ENCODE results near the gene CEP83. TPM values are rescaled to one million over a fixed set of nuclear protein-coding genes. Genes with fewer than 3 reads are reported as not detected.

Gene CEP83
- total RNA-seq, 4 donors from 2014 or later = 12.3 to 23.5 (median 18.4) TPM

DNA sequence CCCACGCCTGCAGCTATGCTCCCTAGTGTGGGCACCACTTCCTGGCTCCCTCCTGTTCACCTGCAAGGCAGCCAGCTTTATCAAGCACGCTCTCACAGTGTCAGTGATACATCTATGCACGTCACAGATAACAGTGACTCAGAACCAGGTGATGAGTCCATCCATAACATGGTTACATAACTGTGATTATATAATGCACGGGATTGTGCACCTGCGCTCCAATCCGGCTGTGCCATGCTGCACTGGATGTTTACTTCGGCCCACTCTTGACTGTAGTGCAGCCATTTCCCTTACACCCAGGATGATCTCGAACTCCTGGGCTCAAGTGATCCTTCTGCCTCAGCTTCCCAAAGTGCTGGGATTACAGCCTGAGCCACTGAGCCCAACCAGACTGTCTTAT lies 38.4 kb upstream of the CEP83 start:
- TF ChIP-seq, protein P1, sequence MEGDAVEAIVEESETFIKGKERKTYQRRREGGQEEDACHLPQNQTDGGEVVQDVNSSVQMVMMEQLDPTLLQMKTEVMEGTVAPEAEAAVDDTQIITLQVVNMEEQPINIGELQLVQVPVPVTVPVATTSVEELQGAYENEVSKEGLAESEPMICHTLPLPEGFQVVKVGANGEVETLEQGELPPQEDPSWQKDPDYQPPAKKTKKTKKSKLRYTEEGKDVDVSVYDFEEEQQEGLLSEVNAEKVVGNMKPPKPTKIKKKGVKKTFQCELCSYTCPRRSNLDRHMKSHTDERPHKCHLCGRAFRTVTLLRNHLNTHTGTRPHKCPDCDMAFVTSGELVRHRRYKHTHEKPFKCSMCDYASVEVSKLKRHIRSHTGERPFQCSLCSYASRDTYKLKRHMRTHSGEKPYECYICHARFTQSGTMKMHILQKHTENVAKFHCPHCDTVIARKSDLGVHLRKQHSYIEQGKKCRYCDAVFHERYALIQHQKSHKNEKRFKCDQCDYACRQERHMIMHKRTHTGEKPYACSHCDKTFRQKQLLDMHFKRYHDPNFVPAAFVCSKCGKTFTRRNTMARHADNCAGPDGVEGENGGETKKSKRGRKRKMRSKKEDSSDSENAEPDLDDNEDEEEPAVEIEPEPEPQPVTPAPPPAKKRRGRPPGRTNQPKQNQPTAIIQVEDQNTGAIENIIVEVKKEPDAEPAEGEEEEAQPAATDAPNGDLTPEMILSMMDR (IDR thresholded peaks at IDR 0.05; ENCODE audit: low read depth) = no peak

DNA sequence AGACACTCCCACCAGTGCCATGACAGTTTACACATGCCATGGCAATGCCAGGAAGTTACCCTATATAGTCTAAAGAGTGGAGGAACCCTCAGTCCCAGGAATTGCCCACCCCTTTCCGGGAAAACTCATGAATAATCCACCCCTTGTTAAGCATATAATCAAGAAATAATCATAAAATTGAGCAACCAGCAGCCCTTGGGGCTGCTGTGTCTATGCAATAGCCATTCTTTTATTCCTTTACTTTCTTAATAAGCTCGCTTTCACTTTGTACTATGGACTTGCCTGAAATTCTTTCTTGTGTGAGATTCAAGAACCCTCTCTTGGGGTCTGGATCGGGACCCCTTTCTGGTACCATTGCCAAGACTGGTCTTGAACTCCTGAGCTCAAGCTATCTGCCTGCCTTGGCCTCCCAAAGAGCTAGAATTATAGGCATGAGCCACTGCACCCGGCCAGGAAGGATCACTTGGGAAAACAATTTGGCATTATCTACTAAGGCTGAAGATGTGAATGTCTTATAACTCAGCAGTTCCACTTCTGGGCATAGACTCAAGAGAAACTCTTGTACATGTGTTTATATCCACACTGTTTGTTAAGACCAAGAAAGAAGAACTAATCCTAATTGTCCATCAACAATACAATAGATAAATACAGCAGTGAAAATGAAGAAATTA lies 35.9 kb upstream of the CEP83 start:
- TF ChIP-seq, protein P1 (IDR thresholded peaks at IDR 0.05; ENCODE audit: low read depth) = no peak

DNA sequence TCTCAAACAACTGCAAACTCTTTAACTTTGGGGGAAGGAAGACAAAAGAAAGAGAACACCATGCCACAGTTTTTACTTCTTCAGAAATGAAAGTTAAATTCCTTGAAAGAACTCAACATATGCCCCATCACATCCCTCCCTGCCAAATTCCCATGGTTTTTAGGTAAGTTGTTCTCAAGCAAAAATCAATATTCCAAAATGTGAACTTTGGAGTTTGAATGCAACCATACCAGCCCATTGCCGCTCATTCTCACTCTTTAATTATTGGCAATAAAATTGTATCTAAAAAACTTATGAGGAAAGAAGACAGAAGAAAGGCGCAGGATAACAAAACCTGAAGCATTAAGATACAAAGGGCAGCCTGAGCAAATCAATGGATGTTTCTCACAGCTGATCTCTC lies 31.8 kb upstream of the CEP83 start:
- TF ChIP-seq, protein P1 (IDR thresholded peaks at IDR 0.05; ENCODE audit: low read depth) = no peak

DNA sequence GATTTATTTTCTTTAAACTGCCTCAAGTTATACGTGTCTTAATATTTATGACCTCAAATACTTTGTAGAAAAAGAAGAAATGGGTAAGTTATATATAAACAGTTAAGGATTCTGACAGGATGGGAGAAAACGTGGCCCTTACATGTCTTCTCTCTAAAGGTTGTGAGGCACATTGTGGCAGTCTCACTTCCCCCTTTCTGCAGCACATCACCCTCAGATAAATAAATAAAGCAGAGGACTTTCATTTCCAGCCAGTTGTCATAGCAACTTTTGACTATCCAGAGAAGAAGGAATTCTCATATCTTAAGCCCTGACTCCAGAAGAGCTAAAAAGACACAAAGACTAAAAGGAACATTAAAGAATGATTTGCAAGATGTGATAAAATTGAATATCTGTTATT lies 28.8 kb upstream of the CEP83 start:
- TF ChIP-seq, protein P1 (IDR thresholded peaks at IDR 0.05; ENCODE audit: low read depth) = no peak

DNA sequence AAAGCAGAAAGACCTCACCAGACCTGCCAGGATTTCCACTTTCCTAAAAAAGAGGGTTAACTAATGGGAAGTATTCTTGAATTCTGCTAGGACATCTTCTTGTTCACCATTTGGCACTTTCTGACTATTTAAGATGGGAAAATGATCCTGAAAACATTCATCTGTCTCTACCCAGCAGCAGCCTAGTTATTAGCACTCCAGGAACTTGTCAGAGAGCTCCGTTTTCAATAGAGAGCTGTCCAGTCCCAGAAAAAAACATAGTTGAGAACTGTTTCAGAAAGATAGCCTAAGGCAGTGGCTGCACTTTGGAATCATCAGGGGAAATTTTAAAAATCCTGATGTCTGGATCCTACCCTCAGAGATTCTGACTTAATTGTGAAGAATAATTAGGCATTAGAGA lies 22.1 kb upstream of the CEP83 start:
- TF ChIP-seq, protein P1 (IDR thresholded peaks at IDR 0.05; ENCODE audit: low read depth) = no peak

DNA sequence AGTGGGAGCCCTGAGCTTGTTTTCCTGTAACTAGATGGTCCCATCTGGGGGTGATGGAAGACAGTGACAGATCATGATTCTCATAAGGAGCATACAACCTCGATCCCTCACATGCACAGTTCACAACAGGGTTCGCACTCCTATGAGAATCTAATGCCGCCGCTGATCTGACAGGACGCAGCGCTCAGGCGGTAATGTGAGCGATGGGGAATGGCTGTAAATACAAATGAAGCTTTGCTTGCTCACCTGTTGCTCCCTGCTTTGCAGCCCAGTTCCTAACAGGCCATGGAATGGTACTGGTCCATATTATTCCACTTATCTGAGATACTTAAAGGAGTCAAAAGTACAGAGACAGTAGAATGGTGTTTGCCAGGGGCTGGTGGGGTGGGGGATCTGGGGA lies 9.9 kb upstream of the CEP83 start:
- TF ChIP-seq, protein P1 (IDR thresholded peaks at IDR 0.05; ENCODE audit: low read depth) = no peak

DNA sequence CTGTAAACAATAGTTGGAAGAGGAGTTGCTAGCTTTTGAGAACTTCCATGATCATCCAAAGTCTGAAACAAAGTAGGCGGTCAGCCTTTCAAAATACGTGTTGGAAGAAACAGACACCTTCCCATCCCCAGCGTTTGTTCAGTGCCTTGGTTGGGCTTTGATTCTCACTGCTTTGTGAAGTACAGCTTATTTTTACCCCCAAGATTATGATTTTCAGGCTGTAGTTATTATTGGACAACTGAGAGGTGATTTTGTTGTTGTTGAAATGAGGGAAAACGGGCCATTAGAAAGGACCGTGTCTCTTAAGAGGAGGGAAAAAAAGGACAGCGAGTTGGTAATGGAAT lies 921 bp upstream of the CEP83 start:
- TF ChIP-seq, protein P1 (IDR thresholded peaks at IDR 0.05; ENCODE audit: low read depth) = no peak
